GM12891 (cell line): ENCODE data around the gene KIF14. TPM values are rescaled to one million over a fixed set of nuclear protein-coding genes. Genes with fewer than 3 reads are reported as not detected.

ENCODE experiments used
- DNase-seq: peaks from one replicate; pipeline ENCODE4 v3.0.0; 2011; ENCODE audit warnings: low spot score; ENCODE audit not compliant: insufficient read length
- FAIRE-seq: peaks from 2 replicates; lab custom pipeline; 2011; peaks lifted over from hg19 to GRCh38; lab: Jason Lieb, UNC
- PAX5 ChIP-seq: IDR thresholded peaks from 2 replicates; pipeline ENCODE4 v1.6.1; 2011; ENCODE audit warnings: low read length, moderate library complexity, mild to moderate bottlenecking; ENCODE audit not compliant: insufficient read depth, severe bottlenecking
- POLR2A ChIP-seq: IDR thresholded peaks from 2 replicates; pipeline ENCODE4 v1.6.1; 2011; ENCODE audit warnings: low read depth, low read length, control low read depth
- POLR2AphosphoS5 ChIP-seq: IDR thresholded peaks from 2 replicates; pipeline ENCODE4 v1.6.1; 2011; ENCODE audit warnings: low read depth, low read length, control low read depth
- POU2F2 ChIP-seq: IDR thresholded peaks from 2 replicates; pipeline ENCODE4 v1.6.1; 2011; ENCODE audit warnings: low read depth, mild to moderate bottlenecking, control low read depth, low read length, moderate library complexity
- SPI1 ChIP-seq: IDR thresholded peaks from 2 replicates; pipeline ENCODE4 v1.6.1; 2011; ENCODE audit warnings: low read depth, low read length, control low read depth
- TAF1 ChIP-seq: IDR thresholded peaks from 2 replicates; pipeline ENCODE4 v1.6.1; 2011; ENCODE audit warnings: low read depth, low read length, control low read depth
- polyA plus RNA-seq: library from polyadenylated mRNA; unstranded; fragments of >200 nt; gene quantifications from one replicate; pipeline ENCODE4 v1.2.1, GENCODE V29; 2012; ENCODE audit warnings: low read depth, missing spikeins, inconsistent platforms; ENCODE audit not compliant: missing spikeins

The KIF14 gene, protein sequence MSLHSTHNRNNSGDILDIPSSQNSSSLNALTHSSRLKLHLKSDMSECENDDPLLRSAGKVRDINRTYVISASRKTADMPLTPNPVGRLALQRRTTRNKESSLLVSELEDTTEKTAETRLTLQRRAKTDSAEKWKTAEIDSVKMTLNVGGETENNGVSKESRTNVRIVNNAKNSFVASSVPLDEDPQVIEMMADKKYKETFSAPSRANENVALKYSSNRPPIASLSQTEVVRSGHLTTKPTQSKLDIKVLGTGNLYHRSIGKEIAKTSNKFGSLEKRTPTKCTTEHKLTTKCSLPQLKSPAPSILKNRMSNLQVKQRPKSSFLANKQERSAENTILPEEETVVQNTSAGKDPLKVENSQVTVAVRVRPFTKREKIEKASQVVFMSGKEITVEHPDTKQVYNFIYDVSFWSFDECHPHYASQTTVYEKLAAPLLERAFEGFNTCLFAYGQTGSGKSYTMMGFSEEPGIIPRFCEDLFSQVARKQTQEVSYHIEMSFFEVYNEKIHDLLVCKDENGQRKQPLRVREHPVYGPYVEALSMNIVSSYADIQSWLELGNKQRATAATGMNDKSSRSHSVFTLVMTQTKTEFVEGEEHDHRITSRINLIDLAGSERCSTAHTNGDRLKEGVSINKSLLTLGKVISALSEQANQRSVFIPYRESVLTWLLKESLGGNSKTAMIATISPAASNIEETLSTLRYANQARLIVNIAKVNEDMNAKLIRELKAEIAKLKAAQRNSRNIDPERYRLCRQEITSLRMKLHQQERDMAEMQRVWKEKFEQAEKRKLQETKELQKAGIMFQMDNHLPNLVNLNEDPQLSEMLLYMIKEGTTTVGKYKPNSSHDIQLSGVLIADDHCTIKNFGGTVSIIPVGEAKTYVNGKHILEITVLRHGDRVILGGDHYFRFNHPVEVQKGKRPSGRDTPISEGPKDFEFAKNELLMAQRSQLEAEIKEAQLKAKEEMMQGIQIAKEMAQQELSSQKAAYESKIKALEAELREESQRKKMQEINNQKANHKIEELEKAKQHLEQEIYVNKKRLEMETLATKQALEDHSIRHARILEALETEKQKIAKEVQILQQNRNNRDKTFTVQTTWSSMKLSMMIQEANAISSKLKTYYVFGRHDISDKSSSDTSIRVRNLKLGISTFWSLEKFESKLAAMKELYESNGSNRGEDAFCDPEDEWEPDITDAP (N-terminal part only)
- polyA plus RNA-seq = 3.2 TPM

DNA sequence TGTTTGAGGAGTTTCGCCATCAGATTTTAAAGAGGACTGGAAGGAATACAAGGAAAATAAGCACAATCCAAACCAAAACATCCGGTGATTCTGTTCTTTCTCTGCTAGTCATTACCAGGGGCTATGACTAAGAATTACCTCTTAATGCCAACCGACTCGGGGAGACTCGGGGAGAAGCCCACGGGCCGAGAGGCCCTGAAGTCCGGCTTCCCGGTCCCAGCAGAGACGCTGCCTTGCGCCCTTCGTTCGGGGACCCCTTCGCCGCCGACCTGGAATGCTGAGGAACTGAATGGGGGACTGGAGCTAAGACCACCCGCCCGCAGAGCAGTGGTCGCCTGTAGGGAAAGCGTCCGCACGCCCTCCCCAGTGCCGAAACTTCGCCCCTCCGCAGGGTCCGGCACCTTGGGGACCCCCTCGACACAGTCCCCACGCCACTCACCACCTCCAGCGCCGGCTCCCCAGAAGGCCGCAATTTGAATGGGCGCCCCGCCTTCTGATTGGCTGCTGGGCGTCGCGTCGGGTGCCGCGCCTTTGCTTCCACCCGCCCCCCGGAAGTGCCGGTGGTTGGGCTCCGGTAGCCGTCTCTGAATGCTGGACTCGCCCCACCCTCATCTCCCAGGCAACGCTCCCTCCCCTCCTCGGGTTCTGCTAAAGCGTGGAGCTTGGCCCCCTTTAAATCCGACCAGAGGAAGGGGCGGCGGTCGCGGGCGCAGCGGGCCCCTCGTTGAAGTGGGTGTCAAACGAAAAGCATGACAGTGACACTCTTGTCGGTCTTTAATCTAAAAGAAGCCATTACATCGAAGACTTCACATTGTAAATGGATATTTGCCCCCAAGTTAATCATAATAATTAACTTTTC, at the start of gene KIF14:
TSS of gene KIF14 (minus strand) at position 479 of the 859 bp plus-strand sequence. CDS start 2,028 bp downstream, outside the sequence.
- TF ChIP-seq POU2F2 (0 out of 2 replicates have a peak, but pooled peaks have one; percentile 49), SPI1 (no peak), POLR2A (peak; percentile 42; the same call in 1 of the 2 replicates), POLR2AphosphoS5 (0 out of 2 replicates have a peak, but pooled peaks have one; percentile 58), PAX5 (no peak), TAF1 (no peak)
- DNase-seq (peak; percentile 86), FAIRE-seq (peak; percentile 89)

DNA sequence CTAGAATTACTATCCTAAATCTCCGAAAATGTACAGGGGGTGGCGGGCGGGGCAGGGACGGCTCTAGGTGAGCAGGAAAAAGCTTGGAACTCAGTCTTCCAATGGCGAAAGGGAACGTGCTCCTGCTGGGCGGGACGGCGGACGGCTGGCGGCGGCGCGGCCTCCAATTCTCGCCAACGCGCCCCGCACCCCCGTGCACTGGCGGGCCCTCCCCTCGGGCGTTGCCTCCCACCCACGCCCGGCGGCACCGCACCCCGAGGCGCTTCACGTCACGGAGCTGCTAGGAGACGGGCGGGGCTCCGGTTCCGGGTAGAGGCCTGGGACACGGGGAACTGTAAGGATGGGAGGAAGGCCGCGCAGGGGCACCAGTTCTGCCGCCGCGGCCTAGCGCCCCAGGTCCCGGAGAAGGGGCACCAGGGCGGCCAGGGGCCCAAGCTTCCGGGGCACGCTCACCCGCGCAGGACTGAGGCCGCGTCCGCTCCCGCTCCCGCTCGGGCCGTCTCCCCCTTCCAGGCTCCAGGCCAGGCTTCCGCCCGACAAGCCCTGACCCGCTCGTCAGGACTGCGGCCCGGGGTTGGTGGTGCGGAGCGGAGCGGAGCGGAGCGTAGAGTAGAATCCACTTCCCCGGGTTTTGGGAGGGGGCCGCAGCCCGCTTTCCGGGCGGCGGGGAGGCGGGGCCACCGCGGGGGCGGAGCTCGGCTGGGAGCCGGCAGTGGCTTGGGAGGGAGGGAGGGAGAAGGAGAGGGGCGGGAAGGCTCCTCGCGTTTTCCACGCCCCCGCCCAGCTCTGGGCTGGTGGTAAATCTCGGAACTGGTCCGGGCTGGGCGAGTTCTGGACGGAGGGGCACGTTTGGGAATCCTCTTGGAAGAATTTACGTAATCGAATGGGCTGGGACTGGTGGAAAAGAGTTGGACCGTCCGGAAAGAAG, 49.0 kb upstream of the KIF14 start, which contains the start of gene DDX59:
TSS of gene DDX59 (minus strand) at position 594 of the 928 bp plus-strand sequence. CDS start 3,167 bp downstream, outside the sequence.
- TF ChIP-seq TAF1 = peak; percentile 68
- peak; percentile 55 for TF ChIP-seq PAX5
- TF ChIP-seq POLR2AphosphoS5 = peak; percentile 63
- peak; percentile 88 for TF ChIP-seq POLR2A
- 0 out of 2 replicates have a peak, but pooled peaks have one; percentile 10 for TF ChIP-seq POU2F2
- no peak for TF ChIP-seq SPI1
- FAIRE-seq (peak; percentile 96), DNase-seq (peak; percentile 96)

DNA sequence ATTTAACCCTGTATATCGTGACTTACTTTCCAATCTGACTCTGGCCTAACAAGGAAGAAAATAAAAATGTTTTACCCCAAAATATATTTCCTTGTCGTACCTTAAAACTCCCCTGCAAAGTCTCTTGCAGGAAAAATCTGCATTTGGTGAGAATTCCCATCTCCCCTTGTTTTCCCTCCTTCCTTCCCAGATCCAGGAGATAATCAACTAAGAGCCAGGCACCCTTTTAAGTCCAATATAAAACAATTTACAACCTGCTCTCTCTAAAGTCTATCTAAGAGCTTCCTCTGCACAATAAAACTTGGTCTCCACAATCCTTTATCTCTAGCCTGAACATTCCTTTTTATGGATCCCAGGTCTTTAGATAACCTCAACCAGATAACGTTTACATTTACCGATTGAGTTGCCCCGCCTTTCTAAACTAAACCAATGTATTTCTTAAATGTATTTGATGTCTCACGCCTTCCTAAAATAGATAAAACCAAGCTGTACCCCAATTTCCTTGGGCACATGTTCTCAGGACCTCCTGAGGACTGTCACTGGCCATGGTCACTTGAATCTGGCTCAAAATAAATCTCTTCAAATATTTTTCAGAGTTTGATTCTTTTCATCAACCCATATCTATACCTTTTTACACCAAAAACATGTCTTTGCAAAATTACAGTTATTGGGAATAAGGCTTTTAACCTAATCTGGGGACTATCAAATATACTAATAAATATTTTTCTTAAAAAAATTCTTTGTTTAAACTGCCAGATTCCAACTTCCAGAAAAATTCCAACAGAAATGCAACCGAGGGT, 48.2 kb upstream of the KIF14 start:
- FAIRE-seq (no peak), DNase-seq (no peak)
- TF ChIP-seq TAF1 = no peak
- TF ChIP-seq SPI1 = no peak
- TF ChIP-seq PAX5 = no peak
- no peak for TF ChIP-seq POLR2AphosphoS5
- no peak for TF ChIP-seq POLR2A
- TF ChIP-seq POU2F2 = no peak

DNA sequence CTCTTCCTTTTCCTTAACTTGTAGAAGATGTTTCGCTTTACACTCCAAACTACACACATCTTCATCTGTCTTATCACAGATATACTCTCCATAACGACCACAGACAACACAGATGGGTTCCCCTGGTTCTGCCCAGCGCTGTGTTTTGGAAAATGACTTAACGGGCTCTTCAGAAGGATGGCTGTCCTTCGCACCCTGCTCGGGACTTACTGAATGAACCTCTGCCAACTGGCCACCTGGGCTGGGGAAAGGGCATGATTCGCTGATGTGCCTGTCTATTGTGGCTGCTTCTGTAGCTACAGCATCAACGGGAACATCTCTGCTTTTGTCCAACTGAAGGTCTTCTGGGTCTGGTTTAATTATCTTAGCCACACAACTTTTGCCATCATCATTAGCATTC, 45.8 kb upstream of the KIF14 start:
- DNase-seq (no peak), FAIRE-seq (no peak)
- TF ChIP-seq SPI1 (no peak), TAF1 (no peak), PAX5 (no peak), POLR2A (no peak), POU2F2 (no peak), POLR2AphosphoS5 (no peak)

DNA sequence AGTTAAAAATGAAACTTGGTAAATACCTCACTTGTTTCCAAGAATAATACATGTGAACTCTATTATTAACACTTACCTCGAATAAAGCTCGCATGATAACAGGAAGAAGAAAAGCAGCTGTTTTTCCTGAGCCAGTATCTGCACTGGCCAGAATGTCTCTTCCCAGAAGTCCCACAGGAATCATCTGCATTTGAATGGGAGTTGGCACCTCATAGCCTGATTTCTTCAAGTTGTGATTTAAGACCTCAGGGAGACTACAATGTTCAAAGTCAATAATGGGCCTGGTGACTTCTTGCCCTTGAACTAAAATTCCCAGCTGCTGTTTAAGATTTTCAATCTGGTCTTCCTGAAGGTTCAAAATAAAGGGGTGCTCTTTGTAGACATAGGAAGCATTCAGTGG, 45.3 kb upstream of the KIF14 start:
- DNase-seq (no peak), FAIRE-seq (no peak)
- no peak for TF ChIP-seq SPI1
- TF ChIP-seq TAF1 = no peak

DNA sequence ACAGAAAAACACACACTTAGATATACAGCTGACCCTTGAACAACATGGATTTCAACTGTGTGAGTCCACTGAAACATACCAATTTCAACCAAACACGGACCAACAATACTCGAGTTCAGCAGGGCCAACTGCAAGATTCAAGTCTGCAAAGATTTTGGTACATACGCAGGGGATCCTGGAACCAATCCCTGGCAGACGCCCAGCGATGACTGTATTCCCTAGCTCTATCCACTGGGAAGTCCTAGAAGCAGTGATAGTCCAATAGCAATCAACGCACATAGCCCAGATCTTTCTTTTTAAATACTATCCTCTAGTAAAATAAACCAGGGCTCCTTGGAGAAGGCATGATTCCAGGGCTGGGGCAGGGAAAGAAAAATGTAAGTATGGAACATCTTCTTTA, 40.2 kb upstream of the KIF14 start:
- TF ChIP-seq POLR2A (no peak), SPI1 (no peak), TAF1 (no peak), PAX5 (no peak), POLR2AphosphoS5 (no peak), POU2F2 (no peak)
- FAIRE-seq (no peak), DNase-seq (no peak)

DNA sequence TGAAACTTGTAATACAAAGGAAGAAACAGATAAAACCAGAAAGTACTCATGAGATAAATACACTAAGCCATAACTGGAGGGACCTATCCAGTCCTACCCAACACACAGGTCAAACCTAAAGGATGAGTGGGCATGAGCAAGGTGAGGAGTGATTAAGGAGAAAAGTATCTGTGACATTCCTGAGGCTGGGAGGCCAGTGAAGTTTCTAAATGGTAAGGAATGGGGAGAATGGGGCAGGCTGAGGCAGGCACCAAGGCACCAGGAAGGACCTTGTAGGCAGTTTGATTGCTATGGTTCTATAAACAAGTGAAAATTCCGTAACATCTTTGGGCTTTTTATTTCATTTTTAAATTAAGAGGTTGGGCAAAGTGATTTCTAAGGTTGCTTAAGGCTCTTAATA, 38.7 kb upstream of the KIF14 start:
- TF ChIP-seq POLR2A (no peak), TAF1 (no peak), PAX5 (no peak), POLR2AphosphoS5 (no peak)
- no peak for FAIRE-seq
- no peak for DNase-seq
